Stimulated activated CD4-positive, alpha-beta T cell treated with anti-CD3 and anti-CD28 coated beads, Interleukin-4, amount 100 ng/mL, for 24 hours (primary cell): ENCODE measurements around the gene SPAG16.

Experiments used
- DNase-seq: peaks from one replicate; pipeline ENCODE4 v3.0.0-alpha.2; 2020

SPAG16 gene

DNA sequence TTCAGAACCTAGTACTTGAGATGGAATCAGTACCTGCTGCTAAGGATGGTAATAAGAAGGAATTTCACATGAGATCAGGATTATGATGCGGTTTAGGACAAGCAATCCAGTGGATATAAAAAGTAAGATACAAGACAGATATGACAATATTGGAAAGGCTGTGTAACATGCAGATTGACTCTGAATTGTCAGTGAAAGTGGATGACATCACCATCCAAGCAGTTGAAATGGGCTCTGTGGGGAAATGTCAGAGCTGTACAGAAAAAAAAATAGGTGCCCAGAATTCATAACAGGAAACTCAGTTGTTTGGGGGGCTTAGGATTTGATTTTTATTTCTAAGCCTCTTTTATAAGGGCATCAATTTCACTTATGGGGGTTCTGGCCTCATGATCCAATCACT is 438.3 kb downstream of the SPAG16 start:
- no peak for DNase-seq

DNA sequence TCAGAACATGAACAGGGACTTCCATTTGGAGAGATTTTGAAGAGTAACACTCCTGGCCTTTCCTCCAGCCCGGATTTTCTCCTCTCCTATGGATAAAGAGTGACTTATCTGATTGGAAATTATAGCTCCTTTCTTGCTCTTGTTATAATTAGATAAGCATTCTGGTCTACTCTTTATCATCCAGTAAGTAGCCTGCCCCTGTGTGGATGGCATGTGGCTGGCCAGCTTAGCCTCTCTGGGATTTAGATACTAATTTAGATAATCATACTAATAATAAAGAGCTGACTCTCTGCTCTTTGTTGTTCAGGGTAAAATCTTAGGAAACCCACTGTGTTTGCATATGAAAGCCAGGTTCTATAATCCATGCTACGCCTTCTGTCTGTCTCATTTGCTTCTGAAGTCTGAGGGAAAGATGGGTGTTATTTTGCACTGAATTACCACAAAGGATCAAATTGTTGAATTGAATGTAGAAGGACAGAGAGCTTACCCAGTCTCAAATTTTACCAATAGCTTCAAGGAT is 438.8 kb downstream of the SPAG16 start:
- no peak for DNase-seq

- DNase-seq = no peak
Observed at GRCh38 chr2:213723707-213724106, 439.4 kb downstream of the SPAG16 start.

DNA sequence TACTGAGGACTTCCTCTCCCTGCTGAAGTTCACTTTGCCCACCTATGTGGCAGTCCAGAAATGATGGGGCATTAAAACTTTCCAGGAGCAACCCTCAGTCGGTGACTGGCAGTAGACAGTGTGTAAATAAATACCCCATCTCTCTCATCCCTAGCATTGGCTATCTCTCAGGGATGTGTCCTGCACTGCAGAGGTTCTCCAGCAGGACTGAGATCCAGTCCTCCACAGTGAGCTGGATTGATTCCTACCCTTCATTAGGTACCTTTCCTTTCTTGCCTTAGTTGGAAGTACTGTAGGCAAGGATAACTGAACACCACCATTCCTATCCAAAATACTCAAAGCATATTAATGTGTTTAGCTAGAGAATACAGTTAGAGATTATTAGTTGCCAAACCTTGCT is 441.8 kb downstream of the SPAG16 start:
- DNase-seq = no peak

DNA sequence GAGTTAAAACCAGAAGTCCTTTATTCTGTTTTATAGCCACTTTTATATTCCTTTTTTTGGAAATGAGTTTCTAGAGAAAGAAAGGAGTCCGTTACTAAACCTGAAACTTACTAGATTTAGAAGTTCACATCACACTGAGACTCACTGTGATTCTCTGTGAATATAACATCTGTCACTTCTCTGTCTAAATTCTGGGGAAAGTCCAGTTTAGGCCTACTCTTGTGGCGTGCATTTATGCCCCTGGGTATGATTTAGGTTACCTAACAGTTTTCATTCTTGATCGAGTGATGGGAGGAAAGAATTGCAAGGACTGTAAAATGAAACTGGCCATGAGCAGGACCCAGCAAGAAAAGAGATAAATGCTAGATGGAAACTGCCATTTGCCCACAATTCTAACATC is 449.6 kb downstream of the SPAG16 start:
- DNase-seq = no peak

- no peak for DNase-seq
Observed at GRCh38 chr2:213740453-213740852, 456.2 kb downstream of the SPAG16 start.

DNA sequence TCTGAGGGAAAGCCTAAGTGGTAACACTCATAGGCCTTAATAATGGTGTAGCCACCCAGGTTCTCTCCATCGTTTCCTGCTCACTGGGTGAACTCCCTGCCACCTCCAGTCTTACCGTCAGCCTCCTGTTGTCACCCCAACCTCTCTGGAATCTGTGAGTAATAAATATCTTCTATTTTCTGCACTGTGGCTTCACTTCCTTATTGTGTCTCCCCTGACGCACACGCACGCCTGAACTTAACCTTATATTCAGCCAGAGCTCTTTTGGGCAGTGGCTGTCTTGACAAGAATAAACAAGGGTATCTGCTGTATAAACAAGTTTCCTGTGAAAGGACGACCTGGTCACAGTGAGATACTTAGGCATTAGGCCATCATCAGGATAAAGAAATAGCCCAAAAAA is 467.2 kb downstream of the SPAG16 start:
- no peak for DNase-seq

DNA sequence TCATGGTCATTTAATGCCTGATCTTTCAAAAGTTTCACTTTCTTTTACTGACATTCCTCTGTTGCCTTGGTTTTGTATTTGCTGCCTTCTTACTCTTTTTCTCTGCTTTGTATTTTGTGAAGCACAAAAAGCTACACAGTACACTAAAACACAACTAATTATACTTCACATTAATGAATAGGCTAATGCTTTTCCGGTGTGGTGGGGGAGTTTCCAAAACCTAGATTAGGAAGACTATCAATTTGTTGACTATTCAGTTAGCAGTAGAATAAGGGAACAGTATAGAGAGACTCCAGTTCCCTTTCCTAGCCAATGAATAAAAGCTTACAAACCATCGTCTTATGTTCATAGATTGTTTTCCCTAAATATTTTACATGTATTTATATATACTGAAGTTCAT is 468.3 kb downstream of the SPAG16 start:
- DNase-seq = no peak

GRCh38 chr2:213757525-213757924 is 473.3 kb downstream of the SPAG16 start:
- DNase-seq = no peak

DNA sequence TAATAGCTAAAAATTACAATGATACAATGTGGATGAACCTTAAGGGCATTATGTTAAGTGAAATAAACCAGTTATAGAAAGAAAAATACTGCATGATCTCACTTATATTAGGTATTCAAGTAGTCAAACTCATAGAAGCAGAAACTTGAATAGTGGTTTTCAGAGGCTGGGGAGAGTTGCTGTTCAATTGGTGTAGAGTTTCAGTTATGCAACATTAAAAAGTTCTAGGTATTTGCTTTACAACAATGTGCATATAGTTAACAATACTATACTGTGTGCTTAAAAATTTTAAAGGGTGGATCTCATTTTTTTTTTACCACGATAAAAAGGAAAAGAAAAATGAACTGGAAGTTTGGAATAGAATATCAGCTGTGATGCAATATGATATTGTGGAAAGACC is 479.1 kb downstream of the SPAG16 start:
- DNase-seq = no peak

- no peak for DNase-seq
Observed at GRCh38 chr2:213763963-213764362, 479.7 kb downstream of the SPAG16 start.

- no peak for DNase-seq
Observed at GRCh38 chr2:213764849-213765248, 480.6 kb downstream of the SPAG16 start.

DNA sequence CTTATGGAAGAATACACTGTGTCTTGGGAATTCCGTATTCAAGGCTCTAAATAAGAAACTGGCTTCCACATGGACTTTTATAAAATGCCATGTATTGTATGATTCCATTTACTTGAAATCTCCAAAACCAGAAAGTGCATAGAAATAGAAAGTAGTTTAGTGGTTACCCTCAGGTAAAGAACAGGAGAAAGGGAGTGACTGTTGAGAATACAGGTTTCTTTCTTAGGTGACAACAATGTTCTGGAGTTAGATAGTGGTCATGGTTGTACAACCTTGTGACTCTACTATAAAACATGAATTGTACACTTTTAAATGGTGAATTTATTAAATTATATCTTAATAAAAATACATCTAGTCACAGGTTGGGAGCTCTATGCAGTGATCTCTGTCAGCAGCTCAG is 481.8 kb downstream of the SPAG16 start:
- no peak for DNase-seq

DNA sequence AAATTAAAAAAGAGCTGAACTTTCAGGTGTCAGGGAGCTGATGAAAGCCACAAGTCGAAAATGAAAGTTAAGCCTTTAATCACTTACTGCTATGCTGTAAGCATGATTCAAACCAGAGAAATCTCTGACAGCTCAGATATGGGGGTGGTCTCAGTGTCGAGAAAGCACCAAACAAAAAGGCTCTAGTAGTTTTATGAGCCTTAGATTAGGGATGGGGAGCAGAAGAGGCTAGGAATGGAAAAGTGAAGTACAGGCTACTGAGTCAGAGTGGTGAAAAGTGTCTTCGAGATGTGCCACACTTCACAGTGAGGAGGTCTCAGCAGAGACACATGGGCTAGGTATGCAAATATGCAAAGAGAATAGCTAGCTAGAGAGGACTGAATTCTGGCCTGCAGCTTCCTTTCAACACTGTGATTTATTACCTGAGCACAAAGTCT is 482.2 kb downstream of the SPAG16 start:
- DNase-seq = no peak

- DNase-seq = no peak
Observed at GRCh38 chr2:213787869-213788268, 503.6 kb downstream of the SPAG16 start.

DNA sequence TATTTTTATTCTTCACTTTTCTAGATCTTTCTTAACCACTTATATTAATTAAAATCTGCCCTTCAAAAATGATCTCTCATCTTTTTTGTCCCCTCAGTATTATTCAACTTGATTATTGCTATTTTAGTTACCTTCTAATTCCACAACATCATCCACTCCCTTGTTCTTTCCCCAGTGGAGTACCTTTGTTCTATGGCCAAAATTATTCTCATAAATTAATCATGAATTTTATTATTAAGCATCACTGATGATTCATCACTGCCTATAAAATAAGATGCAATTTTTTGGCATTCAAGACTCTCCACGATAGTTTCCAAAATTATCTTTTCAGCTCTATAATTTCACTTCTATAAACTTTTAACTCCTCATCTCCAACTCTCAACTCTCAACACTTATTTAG is 505.7 kb downstream of the SPAG16 start:
- no peak for DNase-seq

DNA sequence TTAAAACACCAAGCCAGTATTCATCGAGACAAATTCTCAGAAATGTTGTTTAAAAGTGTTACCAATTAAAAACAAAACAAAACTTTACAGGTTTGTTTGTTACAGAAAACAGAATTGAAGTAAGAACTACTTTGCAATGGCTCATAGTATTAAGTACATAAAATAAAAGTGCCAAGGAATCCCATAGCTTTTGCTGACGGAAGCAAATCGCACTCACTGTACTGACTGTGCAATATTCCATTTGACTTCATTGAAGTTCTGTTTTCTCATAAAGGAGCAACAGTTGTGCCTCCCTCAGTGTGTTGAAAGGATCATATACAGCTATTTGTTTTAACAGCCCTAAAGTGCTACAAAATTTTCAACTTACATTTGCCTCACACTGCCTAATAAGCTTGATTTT is 507.8 kb downstream of the SPAG16 start:
- no peak for DNase-seq

- DNase-seq = no peak
Observed at GRCh38 chr2:213806125-213806726, 522.0 kb downstream of the SPAG16 start.

GRCh38 chr2:213816583-213816982 is 532.3 kb downstream of the SPAG16 start:
- no peak for DNase-seq

- DNase-seq = no peak
Observed at GRCh38 chr2:213818436-213818835, 534.2 kb downstream of the SPAG16 start.

- no peak for DNase-seq
Observed at GRCh38 chr2:213834331-213834730, 550.1 kb downstream of the SPAG16 start.

DNA sequence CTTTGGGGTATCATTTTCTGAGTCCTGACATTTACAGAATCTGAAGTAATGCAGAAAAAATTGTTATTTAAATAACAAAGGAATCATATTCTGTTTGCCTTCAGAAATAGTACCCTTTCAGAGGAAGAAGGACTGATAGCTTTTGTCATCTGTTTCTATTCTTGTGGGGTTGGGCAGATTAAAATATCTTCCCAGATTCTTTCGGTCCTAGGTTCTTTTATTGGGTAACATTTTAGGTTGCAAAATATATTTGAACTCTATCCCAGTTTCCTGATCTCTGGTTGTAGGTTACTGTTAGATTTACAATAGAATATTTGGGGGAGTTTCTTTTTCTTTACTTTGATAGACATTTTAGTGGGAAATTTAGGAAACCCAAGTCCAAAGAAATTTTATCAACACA is 550.5 kb downstream of the SPAG16 start:
- DNase-seq = no peak

GRCh38 chr2:213846856-213847255 is 562.6 kb downstream of the SPAG16 start:
- no peak for DNase-seq

GRCh38 chr2:213847316-213847715 is 563.1 kb downstream of the SPAG16 start:
- no peak for DNase-seq

DNA sequence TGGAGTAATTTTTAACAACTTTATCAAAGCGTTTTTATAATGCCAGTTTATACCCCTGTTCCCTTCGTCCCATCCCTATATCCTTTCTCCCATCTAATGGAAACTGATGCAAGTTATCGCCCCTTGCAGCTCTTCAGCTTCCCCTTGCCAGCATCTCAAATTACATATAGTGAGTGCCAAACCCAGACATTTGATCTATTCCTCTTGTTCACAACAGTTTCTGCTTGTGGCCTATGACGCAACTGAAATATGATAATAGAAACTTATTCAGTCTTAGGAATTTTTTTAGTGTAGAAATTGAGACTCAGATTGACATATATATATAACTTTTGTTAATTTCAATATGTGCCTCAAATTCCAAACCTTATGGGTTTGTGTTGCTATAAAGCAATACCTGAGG is 564.4 kb downstream of the SPAG16 start:
- no peak for DNase-seq
